ENCODE data around the gene EPHA1.

DNA sequence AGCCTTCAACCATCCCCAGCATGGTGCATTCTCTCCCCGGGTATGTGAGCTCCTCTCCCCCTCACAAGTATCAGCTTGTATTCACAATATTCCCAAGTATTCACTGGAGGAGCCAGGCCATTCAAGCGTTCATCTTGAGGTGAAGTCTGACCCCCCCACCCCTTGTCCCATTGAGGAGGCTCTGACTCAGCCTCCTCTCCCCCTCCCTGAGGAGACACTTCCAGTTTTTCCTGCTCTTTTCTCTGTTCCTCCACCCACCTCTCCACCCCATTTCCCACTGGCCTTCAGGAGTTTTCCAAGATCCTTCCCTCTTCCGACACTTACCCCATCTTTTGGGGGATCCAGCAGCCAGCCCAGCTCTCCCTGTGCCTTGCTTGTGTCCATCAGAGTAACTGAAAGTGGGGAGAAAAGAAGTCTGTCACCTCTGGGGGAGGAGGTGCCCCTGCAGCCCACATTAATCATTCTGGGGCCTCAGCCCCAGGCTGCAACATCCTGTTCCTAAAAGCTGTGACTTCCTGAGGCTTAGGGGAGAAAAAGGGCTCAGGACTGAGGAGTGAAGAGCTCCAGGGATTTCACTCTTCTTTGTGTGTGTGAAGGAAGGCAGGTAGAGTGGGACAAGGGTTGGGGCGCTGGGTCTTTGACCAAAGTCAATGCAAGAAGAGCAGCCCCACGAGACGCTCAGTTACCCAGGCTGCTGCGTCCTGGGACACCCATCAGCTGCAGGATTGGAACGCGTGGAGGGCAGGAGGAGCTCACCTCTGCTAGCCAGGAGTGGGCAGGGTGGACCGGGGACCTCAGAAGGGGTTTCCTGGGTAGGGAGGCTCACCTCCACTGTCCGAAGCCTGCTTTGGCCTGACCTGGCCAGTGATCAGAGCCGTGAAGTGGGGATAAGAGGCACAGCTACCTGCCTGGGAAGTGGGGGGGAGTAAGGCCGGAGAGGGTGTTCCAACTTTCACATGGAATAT lies 1.1 kb downstream of the EPHA1 start:
- TF ChIP-seq, protein P1, sequence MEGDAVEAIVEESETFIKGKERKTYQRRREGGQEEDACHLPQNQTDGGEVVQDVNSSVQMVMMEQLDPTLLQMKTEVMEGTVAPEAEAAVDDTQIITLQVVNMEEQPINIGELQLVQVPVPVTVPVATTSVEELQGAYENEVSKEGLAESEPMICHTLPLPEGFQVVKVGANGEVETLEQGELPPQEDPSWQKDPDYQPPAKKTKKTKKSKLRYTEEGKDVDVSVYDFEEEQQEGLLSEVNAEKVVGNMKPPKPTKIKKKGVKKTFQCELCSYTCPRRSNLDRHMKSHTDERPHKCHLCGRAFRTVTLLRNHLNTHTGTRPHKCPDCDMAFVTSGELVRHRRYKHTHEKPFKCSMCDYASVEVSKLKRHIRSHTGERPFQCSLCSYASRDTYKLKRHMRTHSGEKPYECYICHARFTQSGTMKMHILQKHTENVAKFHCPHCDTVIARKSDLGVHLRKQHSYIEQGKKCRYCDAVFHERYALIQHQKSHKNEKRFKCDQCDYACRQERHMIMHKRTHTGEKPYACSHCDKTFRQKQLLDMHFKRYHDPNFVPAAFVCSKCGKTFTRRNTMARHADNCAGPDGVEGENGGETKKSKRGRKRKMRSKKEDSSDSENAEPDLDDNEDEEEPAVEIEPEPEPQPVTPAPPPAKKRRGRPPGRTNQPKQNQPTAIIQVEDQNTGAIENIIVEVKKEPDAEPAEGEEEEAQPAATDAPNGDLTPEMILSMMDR (conservative IDR thresholded peaks at IDR 0.05; ENCODE audit: low read length) = no peak
- no peak for TF ChIP-seq EZH2phosphoT487 (IDR thresholded peaks at IDR 0.05; ENCODE audit: borderline replicate concordance)
